Ishikawa (cell line): Measurements from ENCODE around the gene MLN.

Experiments
- CEBPB ChIP-seq: IDR thresholded peaks from 2 replicates; pipeline ENCODE4 v1.6.1; 2012
- CREB1 ChIP-seq: IDR thresholded peaks from 2 replicates; pipeline ENCODE4 v1.6.1; 2012; ENCODE audit warnings: low read depth
- EGR1 ChIP-seq: IDR thresholded peaks from 2 replicates; pipeline ENCODE4 v1.6.1; 2012
- EP300 ChIP-seq: IDR thresholded peaks from 2 replicates; pipeline ENCODE4 v1.6.1; 2012; ENCODE audit warnings: borderline replicate concordance
- FOXM1 ChIP-seq: IDR thresholded peaks from 2 replicates; pipeline ENCODE4 v1.6.1; 2012; ENCODE audit warnings: low read depth, borderline replicate concordance
- MAX ChIP-seq: IDR thresholded peaks from 2 replicates; pipeline ENCODE4 v1.6.1; 2012
- NFIC ChIP-seq: IDR thresholded peaks from 2 replicates; pipeline ENCODE4 v1.6.1; 2012
- RAD21 ChIP-seq: IDR thresholded peaks from 2 replicates; pipeline ENCODE4 v1.6.1; 2012; ENCODE audit warnings: low read depth
- TAF1 ChIP-seq: IDR thresholded peaks from 2 replicates; pipeline ENCODE4 v1.6.1; 2012; ENCODE audit warnings: low read depth, mild to moderate bottlenecking
- TCF12 ChIP-seq: IDR thresholded peaks from 2 replicates; pipeline ENCODE4 v1.6.1; 2012; ENCODE audit warnings: low read depth
- TEAD4 ChIP-seq: IDR thresholded peaks from 2 replicates; pipeline ENCODE4 v1.6.1; 2012
- YY1 ChIP-seq: IDR thresholded peaks from 2 replicates; pipeline ENCODE4 v1.6.1; 2012; ENCODE audit warnings: low read depth
- ZBTB7A ChIP-seq: IDR thresholded peaks from 2 replicates; pipeline ENCODE4 v1.6.1; 2012; ENCODE audit warnings: low read depth
- TF ChIP-seq, protein P1 (sequence below): IDR thresholded peaks from 2 replicates; pipeline ENCODE4 v1.6.1; 2012
- TF ChIP-seq, protein P2 (sequence below): IDR thresholded peaks from 2 replicates; pipeline ENCODE4 v1.6.1; 2012; ENCODE audit warnings: low read depth, mild to moderate bottlenecking

MLN gene

GRCh38 chr6:33792981-33793380 is 10.8 kb downstream of the MLN start:
- TF ChIP-seq ZBTB7A (no peak), RAD21 (no peak), TEAD4 (no peak), TAF1 (no peak), NFIC (no peak), FOXM1 (no peak), YY1 (no peak), TCF12 (no peak), CEBPB (no peak), EP300 (no peak), MAX (no peak), CREB1 (no peak)
- TF ChIP-seq, protein P1, sequence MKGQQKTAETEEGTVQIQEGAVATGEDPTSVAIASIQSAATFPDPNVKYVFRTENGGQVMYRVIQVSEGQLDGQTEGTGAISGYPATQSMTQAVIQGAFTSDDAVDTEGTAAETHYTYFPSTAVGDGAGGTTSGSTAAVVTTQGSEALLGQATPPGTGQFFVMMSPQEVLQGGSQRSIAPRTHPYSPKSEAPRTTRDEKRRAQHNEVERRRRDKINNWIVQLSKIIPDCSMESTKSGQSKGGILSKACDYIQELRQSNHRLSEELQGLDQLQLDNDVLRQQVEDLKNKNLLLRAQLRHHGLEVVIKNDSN = no peak
- TF ChIP-seq, protein P2, sequence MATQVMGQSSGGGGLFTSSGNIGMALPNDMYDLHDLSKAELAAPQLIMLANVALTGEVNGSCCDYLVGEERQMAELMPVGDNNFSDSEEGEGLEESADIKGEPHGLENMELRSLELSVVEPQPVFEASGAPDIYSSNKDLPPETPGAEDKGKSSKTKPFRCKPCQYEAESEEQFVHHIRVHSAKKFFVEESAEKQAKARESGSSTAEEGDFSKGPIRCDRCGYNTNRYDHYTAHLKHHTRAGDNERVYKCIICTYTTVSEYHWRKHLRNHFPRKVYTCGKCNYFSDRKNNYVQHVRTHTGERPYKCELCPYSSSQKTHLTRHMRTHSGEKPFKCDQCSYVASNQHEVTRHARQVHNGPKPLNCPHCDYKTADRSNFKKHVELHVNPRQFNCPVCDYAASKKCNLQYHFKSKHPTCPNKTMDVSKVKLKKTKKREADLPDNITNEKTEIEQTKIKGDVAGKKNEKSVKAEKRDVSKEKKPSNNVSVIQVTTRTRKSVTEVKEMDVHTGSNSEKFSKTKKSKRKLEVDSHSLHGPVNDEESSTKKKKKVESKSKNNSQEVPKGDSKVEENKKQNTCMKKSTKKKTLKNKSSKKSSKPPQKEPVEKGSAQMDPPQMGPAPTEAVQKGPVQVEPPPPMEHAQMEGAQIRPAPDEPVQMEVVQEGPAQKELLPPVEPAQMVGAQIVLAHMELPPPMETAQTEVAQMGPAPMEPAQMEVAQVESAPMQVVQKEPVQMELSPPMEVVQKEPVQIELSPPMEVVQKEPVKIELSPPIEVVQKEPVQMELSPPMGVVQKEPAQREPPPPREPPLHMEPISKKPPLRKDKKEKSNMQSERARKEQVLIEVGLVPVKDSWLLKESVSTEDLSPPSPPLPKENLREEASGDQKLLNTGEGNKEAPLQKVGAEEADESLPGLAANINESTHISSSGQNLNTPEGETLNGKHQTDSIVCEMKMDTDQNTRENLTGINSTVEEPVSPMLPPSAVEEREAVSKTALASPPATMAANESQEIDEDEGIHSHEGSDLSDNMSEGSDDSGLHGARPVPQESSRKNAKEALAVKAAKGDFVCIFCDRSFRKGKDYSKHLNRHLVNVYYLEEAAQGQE = no peak

DNA sequence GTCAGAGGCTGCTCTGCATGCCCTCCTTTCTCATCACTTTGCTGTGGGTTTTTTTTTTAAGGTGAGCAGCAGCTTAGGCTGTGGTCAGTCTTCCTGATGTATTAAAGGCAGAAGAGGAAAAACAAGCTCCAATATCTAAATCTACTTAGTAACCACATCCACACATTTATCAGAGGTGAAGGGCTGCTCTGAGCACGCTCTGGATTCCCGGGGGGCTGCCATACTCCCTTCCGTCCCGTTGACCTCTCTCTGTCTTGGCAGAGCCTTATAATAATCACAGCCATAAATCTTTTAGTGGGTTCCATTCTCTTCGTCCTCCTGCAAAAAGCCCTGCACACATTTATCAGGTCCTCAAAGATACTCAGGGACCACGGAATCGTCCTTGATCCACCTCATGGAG is 12.2 kb downstream of the MLN start:
- TF ChIP-seq MAX (no peak), EP300 (no peak), CEBPB (no peak), ZBTB7A (no peak), TCF12 (no peak), FOXM1 (no peak), CREB1 (no peak), TAF1 (no peak), TEAD4 (no peak), YY1 (no peak), NFIC (no peak), EGR1 (no peak), RAD21 (no peak)
- TF ChIP-seq, protein P1 = no peak
- TF ChIP-seq, protein P2 = no peak

- TF ChIP-seq CEBPB (no peak), MAX (no peak), TAF1 (no peak), NFIC (no peak), RAD21 (no peak), CREB1 (no peak), YY1 (no peak)
- TF ChIP-seq, protein P1 = no peak
- TF ChIP-seq, protein P2 = no peak
Measured at GRCh38 chr6:33790910-33791309, 12.9 kb downstream of the MLN start.

GRCh38 chr6:33790379-33790778 is 13.4 kb downstream of the MLN start:
- TF ChIP-seq YY1 (no peak), NFIC (no peak), TEAD4 (no peak), EP300 (no peak)
- TF ChIP-seq, protein P2 = no peak
